Gastroesophageal sphincter (tissue), 3 donors: ENCODE data around the gene CTIF.

Source experiments
- CTCF ChIP-seq, 4 experiments: fragments of 200-600 bp in 2 of 4; fragments of 450-650 bp in 2 of 4; sonication (generic) in 1 of 4; IDR thresholded peaks; one replicate each; pipeline ENCODE4 v1.5.1; 2017 to 2019; ENCODE audit warnings: antibody characterized with exemption in 4 of 4, mild to moderate bottlenecking in 2 of 4, moderate library complexity in 2 of 4
- EP300 ChIP-seq: sonication (generic); formaldehyde crosslinking; IDR thresholded peaks from one replicate; pipeline ENCODE4 v1.6.1; 2017; ENCODE audit warnings: antibody characterized with exemption, mild to moderate bottlenecking
- POLR2A ChIP-seq, 2 donors: fragments of 450-650 bp; IDR thresholded peaks; one replicate each; pipeline ENCODE4 v1.6.1; 2017; ENCODE audit warnings: antibody characterized with exemption in 2 of 2, mild to moderate bottlenecking in 2 of 2, moderate library complexity in 1 of 2
- POLR2AphosphoS5 ChIP-seq: sonication (generic); formaldehyde crosslinking; IDR thresholded peaks from one replicate; pipeline ENCODE4 v1.6.1; 2017; ENCODE audit warnings: antibody characterized with exemption

- no peak for TF ChIP-seq CTCF (IDR thresholded peaks at IDR 0.05)
- no peak for TF ChIP-seq POLR2A (IDR thresholded peaks at IDR 0.05)
- TF ChIP-seq EP300 = no peak
- TF ChIP-seq POLR2AphosphoS5 = no peak
These were observed 155.5 kb downstream of the CTIF start for GRCh38 chr18:48694295-48694694.
